T-helper 9 cell (primary cell): ENCODE measurements around the gene PCSK5.
"Not testable (repeated sequence)": the region's sequence is repeated elsewhere in the genome, so short reads cannot be mapped to it uniquely, and the experiment has no call there.

Source experiments
- DNase-seq: peaks from one replicate; pipeline ENCODE4 v3.0.0-alpha.2; 2020

PCSK5 gene

DNA sequence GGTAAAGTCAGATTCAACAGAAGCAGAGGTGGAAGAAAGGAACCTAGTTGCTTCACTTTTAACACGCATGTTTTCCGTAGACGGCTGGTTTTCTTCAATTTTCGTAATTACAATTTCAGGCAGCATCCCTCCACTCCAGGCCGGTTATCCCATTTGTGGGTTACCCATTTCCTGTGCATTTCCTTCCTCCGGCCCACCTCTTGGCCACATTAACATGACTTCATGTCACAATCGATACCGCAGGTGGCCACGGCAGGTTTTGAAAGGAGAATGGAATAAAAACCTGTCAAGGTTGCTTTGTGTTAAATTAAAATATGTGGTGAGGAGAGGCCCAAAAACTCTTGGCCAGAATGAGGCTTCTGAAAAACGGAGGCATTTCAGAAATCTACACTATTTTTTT lies 130.2 kb downstream of the PCSK5 start:
- DNase-seq = no peak

DNA sequence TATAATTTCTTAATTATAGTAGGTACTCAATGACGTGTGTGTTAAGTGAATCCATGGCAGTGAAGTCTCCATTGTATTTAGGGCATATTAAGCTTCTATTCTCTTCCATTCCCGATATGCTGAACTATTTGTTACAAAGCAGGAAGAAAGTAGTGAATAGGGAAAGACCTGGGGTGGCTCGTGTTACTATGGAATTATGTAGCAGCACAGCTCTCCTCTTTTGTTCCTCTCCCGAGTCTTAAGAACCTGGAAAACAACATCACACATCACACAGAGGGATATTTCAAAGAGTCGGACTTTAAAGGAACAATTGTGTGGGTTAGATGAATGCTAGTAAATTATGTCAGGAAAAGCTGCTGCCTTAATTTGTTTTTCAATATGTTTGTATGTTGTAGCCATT lies 131.8 kb downstream of the PCSK5 start:
- DNase-seq = no peak

DNA sequence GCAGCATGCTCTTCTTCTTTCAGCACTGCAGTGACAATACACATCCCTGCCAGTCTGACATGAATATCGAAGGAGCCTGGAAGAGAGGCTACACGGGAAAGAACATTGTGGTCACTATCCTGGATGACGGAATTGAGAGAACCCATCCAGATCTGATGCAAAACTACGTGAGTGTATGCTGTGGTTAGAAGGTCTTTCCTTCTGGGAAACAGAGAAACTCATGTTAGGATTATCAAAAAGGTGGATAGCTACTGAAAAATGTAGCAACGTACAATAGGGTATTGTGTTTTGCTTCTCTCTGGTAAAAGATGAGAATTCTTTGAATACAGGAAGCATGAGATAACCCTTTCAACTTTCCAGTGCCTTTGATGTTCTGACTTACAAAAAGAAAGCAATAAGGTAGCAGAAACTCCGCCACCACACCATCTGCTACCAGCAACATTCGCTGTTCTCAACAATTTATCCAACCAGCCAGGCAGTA lies 133.3 kb downstream of the PCSK5 start:
- peak; percentile 9 for DNase-seq

DNA sequence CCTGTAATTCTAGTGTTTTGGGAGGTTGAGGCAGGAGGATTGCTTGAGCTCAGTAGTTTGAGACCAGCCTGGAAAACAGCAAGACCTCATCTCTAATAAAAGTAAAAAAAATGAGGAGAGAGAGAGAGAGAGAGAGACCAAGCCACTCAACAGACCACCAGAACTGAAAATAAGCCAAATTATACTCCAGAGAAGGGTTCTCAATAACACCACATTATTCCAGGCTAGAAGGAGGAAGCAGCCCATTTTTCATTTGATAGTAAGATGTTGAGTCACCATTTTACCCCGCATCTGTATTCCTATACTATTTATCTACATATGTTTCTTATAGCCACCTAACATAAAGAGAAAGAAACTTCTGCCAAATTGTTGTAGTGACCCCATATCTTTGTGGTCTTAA lies 134.8 kb downstream of the PCSK5 start:
- DNase-seq = no peak

DNA sequence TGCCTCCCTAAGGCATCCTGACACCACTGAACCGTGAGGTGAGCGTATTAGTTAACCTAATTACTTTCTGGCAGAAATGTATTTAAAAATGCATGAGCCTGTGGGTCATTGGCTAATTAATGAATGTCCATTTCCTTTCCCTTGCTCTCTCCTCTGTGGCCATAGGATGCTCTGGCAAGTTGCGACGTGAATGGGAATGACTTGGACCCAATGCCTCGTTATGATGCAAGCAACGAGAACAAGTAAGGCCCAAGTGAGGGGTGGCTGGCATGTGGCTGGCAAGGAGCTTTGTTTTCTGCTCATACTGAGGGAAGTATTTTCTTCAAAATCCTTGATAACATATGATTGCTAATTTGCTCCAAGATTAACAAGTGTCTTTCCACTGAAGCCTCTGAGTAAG lies 136.3 kb downstream of the PCSK5 start:
- DNase-seq = no peak

GRCh38 chr9:76027416-76027815 lies 136.9 kb downstream of the PCSK5 start:
- no peak for DNase-seq

DNA sequence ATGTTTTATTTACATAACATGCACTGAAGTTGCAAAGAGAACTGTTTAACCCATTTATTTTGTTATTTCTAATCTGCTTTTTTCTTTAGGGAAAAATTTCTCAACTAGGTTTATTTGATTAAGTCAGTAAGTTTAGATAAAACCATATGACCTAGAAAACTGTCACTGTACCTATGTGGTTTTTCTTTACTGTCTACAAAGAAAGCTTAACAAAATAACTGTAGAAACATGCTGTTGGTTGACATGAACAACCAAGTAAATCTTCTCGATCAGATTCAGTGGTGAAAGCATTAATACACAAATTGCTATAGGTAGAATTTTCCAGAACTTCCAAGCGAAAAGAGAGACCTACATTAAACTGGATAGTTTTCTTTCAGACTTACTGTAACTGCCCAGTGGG lies 137.4 kb downstream of the PCSK5 start:
- DNase-seq = no peak

DNA sequence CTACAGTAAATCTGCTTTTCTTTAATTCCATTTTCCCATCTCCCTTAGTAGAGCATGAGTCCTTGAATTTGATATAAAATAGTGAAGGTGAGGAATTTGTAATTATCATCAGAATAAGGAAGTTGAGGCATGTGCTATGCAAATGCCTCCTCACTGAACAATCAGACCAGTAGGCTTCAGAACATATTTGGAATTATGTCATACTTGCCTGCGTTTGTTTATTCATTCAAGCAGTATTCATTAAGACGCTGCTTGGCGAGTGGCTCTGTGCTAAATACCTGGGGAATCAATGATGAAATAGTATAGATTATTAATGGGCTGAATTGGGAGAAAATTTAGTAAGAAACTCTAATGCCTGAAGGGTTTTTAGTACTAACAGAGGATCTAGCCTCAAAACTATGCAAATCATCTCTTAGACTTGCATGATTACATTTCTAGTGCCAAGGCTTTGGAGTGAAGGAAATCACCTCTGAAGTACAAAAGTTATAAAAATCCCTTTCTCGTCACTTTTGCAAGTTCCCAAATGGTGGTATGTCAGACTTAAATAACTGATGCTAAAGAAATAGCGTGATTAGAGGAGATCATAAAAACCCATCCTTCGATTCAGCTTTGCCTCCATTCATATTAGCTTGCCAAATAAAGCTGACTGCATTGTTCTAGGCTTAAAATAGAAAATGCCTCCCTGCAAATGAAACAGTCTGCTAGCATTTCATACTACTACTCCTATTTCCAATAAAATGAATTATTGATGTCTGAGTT lies 141.7 kb downstream of the PCSK5 start:
- DNase-seq = no peak

DNA sequence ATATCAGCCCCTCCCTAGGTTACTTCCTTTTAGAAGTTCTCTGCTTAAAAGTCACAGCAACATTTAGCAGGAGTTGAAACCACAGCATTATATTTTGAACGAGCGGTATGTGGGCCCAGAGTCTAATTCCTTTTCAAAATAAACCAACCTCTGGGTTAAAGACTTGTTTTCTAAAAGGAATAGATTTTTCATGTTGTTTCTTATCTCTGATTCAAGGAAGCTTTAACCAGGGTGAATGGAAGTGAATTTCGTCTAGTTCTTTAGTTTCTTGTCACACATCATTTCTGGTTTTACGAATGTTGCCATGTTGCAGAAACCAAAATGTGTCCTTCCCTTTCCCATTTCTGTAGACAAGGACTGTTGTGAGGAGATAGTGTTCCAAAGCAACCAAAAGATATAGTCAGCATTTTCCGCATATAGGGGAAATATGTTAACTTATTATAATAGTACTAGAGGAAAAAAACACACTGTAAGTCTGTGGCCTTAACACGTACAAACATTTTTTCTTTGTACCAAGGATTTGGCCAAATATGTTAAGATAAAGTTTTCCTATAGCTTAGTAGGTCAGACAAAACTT lies 142.4 kb downstream of the PCSK5 start:
- no peak for DNase-seq

GRCh38 chr9:76034049-76034448 lies 143.6 kb downstream of the PCSK5 start:
- no peak for DNase-seq

DNA sequence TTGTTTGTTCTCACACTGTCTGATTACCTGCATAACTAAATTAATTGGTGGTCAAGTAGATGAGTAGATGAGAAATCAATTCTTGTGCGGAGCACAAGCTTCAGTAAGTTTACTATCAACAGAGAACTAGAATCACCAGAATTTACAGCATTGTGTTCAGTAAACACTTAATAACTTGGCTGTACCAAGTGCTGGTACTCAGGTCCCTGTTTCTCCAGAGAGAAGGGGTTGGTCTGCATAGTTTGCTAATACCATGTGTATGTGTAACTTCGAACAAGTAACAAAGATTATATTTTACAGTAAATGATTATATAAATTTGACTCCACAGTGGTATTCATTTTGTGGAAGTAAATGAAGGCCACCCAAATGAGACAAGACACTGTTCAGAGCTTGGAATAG lies 146.3 kb downstream of the PCSK5 start:
- DNase-seq = no peak

DNA sequence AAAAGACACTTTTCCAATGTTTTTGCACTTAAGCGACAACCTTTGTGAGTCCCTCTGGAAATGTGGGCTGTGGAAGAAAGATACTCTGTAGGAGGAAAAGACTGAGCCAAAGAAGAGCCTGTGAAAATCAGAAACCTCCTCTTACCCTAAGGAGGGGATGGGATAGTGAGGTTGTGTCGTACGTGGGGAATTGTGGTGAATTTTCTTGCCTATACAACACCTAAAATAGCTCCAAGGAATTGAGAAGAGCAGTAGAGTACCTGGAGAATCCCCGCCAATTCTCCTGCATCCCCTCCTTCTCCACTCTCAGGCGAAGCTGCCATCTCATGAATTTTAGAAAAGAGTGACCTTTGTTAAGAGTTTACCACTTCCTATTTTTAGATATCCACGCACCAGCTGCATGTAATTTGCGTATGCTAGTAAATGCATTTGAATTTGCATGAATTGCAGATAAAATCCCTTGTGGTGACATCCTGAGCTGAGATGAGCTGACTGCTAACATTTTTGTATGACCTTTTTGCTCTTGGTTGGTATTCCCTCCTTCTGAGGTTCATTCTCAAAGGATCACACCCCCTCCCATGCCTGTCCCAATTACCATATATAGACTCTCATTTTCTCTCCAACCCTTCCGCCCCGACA lies 147.2 kb downstream of the PCSK5 start:
- DNase-seq = no peak

GRCh38 chr9:76038431-76038830 lies 148.0 kb downstream of the PCSK5 start:
- DNase-seq = no peak

GRCh38 chr9:76044266-76044819 lies 153.9 kb downstream of the PCSK5 start:
- no peak for DNase-seq

- DNase-seq = no peak
Measured at GRCh38 chr9:76045221-76045620, 154.7 kb downstream of the PCSK5 start.

- DNase-seq = no peak
Measured at GRCh38 chr9:76049341-76049740, 158.9 kb downstream of the PCSK5 start.

GRCh38 chr9:76067696-76068095 lies 177.2 kb downstream of the PCSK5 start:
- DNase-seq = no peak

GRCh38 chr9:76077537-76077936 lies 187.1 kb downstream of the PCSK5 start:
- DNase-seq = no peak

DNA sequence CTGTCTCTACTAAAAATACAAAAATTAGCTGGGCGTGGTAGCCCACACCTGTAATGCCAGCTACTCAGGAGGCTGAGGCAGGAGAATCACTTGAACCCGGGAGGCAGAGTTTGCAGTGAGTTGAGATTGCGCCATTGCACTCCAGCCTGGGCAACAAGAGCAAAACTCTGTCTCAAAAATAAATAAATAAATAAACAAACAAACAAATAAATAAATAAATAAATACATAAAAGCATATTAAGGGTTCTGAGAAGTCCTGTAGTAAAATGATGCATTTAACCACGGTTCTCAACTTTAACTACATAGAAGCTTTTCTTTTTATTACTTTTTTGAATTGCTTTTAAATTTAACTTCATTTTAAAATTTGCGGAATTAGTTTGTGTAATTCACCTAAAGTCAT lies 190.8 kb downstream of the PCSK5 start:
- DNase-seq = not testable (repeated sequence)

DNA sequence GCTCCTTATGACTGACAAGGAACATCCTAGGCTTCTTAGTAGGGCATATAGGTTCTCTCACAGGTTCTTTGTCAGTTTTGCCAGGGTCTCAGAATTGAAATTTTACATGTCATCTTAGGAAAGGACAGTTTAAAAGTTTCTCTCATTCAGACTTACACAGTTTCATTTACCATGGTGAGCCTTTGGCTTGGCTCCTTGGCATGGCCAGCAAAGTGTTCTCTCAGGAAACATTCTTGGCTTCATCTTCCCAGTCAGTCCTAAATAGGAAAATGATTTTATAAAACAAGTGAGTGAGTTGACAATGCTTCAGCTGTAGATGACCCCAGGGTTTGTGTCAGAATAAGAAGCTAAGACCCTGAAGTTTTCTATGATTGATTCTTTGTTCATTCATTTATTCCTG lies 191.6 kb downstream of the PCSK5 start:
- no peak for DNase-seq

DNA sequence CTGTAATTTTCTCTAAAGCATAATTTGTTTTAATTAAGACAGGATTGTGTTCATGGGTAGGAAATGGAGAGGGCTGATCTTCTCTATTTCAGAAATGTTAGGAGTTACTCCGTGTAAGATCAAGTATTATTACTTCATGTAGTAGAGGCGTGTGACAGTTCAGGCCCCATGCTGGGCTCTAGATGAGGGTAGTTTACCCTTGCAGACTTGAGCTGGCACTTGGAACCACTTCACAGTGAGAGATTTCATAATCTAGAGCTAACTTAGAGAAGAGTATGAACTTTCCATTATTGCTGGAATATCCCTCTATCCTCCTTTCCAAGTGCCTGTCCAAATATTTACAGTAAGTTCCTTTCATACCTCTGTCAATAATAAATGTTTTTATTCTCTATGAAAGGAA lies 195.1 kb downstream of the PCSK5 start:
- DNase-seq = no peak

GRCh38 chr9:76086539-76086938 lies 196.1 kb downstream of the PCSK5 start:
- DNase-seq = no peak

- no peak for DNase-seq
Measured at GRCh38 chr9:76087976-76088375, 197.5 kb downstream of the PCSK5 start.

- no peak for DNase-seq
Measured at GRCh38 chr9:76090330-76090729, 199.9 kb downstream of the PCSK5 start.
